GM19240 (cell line): ENCODE results near the gene CDK5RAP3.

Experiments
- DNase-seq: peaks from one replicate; pipeline ENCODE4 v3.0.0; 2011; ENCODE audit warnings: low spot score; ENCODE audit not compliant: insufficient read length

The CDK5RAP3 gene

DNA sequence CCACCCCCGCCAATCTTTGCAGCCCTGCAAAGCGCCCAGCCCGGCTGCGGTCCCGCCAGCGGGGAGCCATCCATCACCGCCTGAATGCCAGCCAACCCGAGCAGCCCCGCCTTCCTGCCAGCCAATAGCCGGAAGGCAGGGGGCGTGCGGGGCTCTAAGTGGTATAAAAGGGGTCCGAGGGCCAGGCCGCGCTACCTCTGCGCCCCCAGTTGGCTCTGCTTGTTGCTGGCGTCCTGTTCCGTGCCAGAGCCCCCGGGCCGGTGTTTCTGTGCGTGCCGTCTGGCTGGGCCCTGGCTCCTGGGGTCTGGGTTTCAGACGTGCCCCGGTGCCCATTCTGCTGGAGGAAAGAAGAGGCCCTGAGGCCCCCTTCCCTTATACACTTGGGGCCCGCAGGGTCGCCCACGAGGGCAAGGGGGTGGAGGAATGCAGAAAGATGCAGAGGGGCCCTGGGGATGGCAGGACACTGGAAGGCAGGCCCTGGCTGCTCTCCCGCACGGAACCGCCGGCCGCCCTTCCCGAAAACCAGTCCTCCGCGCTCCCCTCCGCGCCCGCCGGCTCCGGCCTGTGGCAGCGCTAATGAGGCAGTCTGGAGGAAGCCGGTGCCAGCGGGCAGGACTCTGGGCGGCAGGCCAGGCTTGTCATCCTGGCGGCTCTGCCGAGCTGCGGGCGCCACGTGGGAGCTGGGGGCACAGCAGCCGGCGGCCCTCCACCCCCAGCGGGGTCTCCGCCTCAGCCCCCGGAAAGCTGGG is 52.7 kb downstream of the CDK5RAP3 start:
- DNase-seq = no peak

DNA sequence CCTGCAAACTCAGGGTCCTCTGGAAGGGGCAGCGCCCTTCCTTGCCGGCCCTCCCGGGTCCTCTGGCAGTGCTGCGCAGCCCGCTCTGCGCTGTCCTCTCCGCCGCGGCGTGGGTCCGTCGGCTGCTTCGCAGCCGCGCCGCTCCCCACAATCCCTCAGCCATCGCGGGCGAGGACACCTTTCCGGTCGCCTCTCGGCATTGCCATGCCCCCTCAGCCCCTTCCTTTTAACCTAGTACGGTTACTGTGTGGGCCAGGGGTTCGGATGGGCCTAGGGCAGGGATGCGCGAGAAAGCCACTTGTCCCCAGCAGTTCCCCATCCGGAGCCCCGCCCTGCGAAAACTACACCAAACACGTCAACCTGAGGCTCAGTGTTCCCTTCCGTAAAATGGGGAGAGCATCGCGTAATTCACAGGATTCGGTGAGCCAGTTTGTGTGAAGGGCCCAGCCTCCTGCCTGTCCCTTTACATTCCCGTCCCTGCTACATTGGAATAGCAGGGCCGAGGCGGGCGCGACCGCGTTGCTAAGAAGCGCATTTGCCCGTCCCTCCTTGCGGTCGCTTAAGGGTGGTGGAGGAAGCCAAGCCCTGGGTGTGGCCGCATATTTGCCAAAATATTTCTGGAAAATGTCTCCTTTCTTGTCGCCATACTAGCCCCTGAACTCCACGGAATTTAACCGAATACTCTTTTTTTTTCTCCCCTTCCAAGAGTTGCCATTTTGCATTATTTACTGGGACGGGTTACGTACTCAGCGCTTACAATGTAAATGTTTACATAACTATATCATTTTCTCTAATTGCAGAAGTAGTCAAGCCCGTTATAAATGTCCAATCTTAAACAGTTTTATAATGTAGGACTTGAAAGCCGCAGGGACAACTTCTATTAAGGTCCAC is 53.5 kb downstream of the CDK5RAP3 start:
- DNase-seq = no peak

- peak; percentile 76 for DNase-seq
Observed at GRCh38 chr17:48025040-48025903, 54.4 kb downstream of the CDK5RAP3 start.

DNA sequence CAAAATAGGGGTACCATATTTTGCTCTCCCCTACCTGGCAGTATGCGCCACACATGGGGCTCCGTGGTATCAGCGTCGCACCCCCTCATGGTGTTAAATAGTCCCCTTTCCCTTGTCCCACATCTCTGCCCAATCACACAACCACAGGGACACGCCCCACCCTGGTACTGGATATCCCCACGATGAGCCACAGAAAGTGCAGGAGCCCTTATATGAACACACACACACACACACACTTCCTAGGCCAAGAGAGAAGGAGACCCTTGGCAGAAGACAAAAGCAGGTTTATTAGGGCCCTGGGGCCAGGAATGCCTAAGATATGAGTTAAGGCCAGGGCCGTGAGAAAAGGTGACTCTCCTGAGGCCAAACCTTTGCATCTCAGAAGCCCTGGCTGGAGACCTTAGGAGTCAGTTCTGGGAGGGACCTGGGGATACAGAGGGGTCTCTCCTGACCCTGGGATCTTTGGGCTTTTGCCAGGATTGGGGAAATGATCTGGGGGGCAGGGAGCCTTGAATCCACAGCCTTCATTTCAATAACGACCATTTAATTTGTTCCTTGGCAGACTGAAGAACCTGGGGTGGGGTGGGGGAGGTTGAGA is 55.1 kb downstream of the CDK5RAP3 start:
- DNase-seq = no peak

GRCh38 chr17:48026502-48027321 is 55.8 kb downstream of the CDK5RAP3 start:
- peak; percentile 73 for DNase-seq

GRCh38 chr17:48027322-48027981 is 56.5 kb downstream of the CDK5RAP3 start:
- DNase-seq = no peak

- no peak for DNase-seq
Observed at GRCh38 chr17:48028736-48029135, 57.8 kb downstream of the CDK5RAP3 start.

DNA sequence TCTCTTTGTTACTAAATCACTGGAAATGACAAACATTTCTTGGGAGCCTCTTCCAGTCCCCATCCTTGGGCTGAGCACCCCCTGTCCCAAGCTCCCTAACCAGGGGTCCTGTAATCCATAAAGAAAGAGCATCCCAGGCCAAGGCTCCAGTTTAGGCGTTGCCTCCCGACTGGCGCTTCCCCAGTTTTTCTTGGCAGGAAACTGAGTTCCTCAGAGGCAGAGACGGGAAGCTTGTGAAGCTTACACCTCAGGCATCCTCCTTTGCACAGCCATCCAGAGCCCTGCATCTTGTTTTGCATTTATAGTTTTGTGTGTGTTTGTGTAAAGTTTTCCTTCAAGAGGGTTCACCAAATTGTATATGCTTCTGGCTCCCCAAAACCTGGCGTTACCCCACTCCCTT is 59.6 kb downstream of the CDK5RAP3 start:
- no peak for DNase-seq
